Stimulated activated CD4-positive, alpha-beta T cell treated with anti-CD3 and anti-CD28 coated beads, Interleukin-4, amount 100 ng/mL, for 1 hour (primary cell): ENCODE results near the gene THSD7A.
"Not testable (repeated sequence)": the region's sequence is repeated elsewhere in the genome, so short reads cannot be mapped to it uniquely, and the experiment has no call there.

Experiments
- DNase-seq: peaks from one replicate; pipeline ENCODE4 v3.0.0-alpha.2; 2020

The THSD7A gene

GRCh38 chr7:11486271-11486670 lies 345.7 kb downstream of the THSD7A start:
- no peak for DNase-seq

GRCh38 chr7:11485636-11486035 lies 346.4 kb downstream of the THSD7A start:
- no peak for DNase-seq

GRCh38 chr7:11480143-11480542 lies 351.9 kb downstream of the THSD7A start:
- DNase-seq: no peak

- no peak for DNase-seq
These were observed 353.1 kb downstream of the THSD7A start for GRCh38 chr7:11478882-11479281.

- DNase-seq: no peak
These were observed 353.6 kb downstream of the THSD7A start for GRCh38 chr7:11478426-11478825.

DNA sequence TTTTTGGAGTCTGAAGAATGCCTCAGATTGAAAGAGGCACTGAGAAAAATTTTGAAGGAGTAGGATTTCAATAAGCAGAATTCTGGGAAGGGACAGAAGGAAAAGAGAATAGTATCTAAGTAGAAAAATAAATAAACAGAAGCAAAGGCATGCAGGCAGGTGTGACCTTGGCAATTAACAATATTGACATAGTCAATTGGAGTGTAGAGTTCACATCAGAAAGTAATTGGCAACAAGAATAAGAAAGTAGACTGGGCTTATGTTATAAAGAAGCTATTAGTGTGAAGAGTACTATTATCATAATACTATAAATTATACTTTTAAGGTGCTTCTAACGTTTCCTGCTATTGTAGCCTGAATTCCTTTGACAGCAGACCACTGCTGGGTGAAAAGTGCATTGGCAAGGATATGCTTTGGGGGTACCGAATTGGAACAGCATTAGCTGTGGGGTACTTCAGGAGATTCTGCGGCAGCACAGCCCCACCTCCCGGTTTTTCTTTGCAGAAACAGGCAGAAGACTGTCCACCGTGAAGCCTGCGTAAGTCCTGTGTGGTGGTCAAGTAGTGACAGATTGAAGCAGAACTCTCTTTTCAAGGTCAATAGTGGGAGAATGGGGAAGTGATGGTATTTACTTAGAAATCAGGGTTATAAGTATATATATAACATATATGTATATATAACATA lies 357.0 kb downstream of the THSD7A start:
- DNase-seq: no peak

GRCh38 chr7:11473807-11474424 lies 358.1 kb downstream of the THSD7A start:
- no peak for DNase-seq

- no peak for DNase-seq
These were observed 358.8 kb downstream of the THSD7A start for GRCh38 chr7:11473220-11473619.

DNA sequence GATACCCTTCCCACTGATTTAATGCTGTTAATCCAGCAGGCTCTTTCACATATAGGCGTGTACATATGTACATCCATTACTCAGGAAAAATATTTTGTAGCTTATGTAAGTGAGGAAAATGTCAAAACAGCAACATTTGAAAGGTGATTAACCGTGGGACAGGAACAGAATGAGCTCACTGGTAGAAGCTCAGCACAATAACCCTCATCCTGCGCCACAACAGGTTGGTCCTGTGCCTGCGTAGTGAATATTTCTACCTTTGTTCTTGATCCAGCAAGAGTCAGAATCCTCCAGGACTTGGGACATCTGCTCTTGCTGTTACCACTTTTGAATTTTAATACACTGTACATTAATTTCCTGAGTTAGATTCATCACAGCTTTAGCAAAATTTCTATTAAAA lies 359.4 kb downstream of the THSD7A start:
- DNase-seq: no peak

DNA sequence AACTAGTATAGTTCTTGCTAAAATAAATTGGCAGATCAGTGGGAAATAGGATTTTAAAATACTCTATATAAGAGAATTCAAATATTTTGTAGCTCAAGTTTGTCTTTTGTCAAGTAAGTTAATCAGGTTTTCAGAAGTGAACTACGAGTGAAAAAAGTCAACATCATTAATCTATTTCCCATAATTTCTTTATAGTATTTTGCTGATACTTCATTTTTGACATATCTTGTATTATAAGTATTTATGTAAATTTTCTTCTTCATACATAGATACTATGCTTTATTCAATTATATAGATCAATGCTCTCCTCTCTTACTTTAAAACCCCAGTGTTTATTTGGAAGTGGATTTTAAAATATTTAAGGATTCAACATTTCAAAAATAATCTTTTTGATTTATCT lies 360.7 kb downstream of the THSD7A start:
- no peak for DNase-seq

GRCh38 chr7:11469028-11469745 lies 362.8 kb downstream of the THSD7A start:
- no peak for DNase-seq

DNA sequence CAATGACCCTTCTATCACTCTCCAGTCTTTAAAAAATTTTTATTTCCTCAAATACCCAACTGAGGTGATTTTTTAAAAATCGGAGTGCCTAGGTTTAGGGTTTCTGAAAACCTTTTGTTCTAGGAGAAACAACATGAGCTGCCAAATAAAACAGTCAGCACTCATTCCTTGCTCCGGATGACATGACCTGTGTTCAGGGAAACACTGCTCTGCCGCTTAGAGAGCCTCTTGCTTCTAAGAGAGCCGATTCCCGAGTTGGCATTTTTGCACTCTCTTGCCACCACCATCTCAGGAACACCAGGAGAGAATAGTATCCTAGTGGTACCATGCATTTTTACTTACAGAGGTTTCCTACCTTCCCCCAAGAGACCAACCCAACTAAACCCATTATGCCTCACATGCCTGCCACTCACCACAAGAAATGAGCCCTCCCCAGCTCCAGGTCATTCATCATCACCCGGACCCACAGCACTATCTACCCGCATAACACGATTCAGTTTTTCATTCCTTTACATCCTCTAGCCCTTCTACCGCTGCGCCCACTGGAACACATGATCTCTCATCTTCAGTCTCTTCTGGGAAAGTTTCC lies 365.4 kb downstream of the THSD7A start:
- no peak for DNase-seq

DNA sequence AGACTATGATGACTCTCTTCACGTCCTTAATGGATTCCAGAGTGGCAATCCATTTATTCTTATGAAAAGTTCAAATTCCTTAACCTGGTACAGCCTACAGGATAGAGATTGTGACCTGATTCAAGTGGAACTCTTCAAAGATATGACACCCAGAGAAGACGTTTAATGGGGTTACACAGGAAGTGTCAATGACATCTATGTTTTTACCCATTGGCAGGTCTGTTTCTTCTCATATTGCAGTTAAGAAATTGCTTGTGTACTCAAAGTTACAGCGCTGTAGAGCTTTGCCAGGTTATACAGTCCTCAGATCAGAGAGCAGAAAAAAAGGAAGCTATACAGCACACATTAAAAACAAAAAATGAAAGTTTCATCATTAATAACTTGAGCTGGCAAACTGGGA lies 367.4 kb downstream of the THSD7A start:
- DNase-seq: no peak

DNA sequence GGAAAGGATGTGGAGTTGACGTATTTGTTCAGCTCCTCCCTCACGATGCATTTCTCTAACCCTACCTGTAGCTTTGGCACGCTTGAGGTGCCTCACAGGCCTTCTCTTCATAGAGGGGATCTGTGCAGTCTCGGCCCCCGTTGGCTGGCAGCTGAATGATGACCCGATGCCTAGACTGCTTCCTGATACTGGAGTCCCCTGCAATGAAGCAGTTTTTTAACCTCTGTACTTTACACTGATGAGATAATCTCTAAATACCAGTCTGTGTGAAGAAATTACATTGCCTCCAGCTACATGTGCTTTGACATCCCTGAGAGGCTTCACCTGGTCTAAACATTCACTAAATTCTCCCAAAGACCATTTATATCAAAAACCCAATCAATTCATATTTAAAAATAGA lies 370.1 kb downstream of the THSD7A start:
- DNase-seq: no peak

- DNase-seq: no peak
These were observed 373.1 kb downstream of the THSD7A start for GRCh38 chr7:11458736-11459483.

DNA sequence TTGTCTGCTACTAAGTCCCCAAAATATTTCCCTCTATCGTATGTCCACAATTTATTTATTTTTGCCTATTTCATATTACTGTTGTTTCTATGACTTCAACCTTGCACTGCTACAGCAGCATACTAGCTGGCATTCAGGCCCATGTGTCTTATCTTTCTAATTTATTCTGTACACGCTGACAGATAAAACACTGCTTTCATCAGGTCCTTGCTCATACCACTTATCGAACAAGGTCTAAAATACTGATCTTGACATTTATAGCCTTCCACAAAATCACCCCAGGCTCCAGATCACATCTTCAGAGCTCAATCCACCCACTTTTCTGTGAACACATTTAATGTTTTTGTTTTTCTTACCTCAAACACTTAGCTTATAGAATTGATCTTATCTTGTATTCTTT lies 374.6 kb downstream of the THSD7A start:
- DNase-seq: no peak

DNA sequence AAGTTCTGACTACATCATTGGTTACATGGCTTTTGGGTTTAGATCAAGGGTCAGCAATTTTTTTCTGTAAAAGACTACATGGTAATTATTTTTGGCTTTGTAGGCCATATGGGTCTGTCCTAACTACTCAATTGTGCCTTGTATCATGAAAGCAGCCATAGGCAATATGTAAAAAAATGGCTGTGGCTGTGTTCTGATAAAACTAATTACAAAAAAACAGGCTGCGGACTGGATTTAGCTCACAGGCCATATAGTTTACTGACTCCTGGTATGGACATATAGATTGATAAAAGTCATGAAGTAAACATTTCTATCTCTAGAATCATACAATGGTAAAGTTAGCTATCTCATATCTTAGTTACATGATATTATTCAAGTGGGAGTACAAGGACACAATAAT lies 375.4 kb downstream of the THSD7A start:
- DNase-seq: no peak

DNA sequence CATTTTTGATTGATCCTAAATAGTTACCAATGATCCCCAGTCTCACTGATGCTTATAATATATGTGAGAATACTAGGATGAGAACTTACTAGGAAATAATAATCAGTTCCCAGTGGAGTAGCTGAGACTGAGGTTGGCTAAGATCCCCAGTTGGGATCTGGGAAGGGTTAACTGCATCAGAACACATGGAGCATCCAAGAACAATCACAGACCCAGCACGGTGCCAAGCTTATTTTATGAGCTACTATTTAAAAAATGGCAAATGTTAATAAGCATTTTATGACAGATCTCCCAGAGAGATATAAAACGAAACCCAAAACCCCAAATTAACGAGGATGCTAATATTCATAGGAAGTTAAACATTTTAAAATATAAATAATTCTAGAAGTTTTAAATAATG lies 379.5 kb downstream of the THSD7A start:
- no peak for DNase-seq

- DNase-seq: no peak
These were observed 381.7 kb downstream of the THSD7A start for GRCh38 chr7:11450281-11450680.

DNA sequence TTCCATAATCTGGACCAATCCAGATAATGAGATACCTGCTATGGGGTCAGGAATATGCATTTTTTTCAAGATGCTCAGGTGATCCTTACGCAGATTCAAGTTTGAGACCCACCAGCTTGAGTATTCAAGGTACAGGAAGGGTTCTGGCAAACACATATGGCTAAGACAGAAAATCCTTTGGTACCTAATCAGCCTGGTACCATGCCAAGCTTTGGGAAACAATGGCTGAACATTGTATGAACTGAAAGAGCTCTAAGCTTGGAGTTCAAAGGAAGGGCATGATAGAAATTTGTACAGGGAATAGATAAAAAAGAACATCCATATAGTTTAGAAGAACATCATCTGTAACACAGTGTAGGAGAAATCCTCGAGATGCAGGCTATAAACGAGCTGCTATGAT lies 382.7 kb downstream of the THSD7A start:
- DNase-seq: no peak

DNA sequence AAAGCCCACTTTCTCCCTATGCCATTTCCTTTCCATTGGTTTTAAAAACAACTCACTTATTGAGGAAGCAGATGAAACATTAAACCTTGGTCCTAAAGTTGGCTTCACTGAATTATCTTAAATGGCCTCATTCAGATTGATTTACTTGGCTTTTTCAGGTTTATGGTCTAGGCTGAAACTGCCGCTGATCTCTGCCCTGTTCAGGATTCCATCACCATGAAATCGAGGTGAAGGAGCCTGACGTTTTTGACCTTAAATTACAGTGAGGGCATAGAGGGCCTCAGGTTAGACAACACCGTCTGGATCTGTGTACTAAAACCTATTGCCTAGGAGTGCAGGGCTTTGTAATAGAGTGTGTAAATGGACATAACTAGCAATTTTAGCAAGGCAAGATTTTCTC lies 383.7 kb downstream of the THSD7A start:
- DNase-seq: no peak

DNA sequence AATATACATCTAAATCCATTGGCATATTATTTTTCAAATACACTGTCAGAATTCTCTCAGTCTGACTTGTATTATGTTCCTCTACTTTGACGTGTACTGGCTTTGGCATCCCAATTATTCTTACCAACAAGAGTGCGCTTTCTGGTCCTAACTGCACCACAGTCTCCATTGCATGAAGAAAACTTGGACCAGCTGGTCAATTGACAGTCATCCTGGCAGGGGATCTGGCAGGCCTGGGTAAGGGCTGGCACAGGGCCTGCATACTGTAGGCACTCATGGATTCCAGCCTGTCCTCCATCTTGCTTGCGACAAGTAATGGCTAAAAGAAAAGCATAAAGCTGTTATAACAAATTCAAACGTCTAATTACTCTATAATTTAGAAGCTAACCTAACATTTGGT lies 384.9 kb downstream of the THSD7A start:
- no peak for DNase-seq

DNA sequence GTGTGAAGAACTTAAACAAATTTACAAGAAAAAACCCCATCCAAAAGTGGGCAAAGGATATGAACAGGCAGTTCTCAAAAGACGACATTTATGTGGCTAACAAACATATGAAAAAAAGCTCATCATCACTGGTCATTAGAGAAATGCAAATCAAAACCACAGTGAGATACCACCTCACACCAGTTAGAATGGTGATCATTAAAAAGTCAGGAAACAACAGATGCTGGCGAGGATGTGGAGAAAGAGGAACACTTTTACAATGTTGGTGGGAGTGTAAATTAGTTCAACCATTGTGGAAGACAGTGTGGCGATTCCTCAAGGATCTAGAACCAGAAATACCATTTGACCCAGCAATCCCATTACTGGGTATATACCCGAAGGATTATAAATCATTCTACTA lies 388.1 kb downstream of the THSD7A start:
- not testable (repeated sequence) for DNase-seq
